GM19395 (cell line): ENCODE measurements around the gene PCDH9.

ENCODE experiments used
- ATAC-seq: cut with Tn5 transposase; IDR thresholded peaks from one replicate; pipeline ENCODE4 v1.9.1; 2021; ENCODE audit warnings: mild to moderate bottlenecking, moderate library complexity; ENCODE audit not compliant: unreplicated experiment

PCDH9 gene

DNA sequence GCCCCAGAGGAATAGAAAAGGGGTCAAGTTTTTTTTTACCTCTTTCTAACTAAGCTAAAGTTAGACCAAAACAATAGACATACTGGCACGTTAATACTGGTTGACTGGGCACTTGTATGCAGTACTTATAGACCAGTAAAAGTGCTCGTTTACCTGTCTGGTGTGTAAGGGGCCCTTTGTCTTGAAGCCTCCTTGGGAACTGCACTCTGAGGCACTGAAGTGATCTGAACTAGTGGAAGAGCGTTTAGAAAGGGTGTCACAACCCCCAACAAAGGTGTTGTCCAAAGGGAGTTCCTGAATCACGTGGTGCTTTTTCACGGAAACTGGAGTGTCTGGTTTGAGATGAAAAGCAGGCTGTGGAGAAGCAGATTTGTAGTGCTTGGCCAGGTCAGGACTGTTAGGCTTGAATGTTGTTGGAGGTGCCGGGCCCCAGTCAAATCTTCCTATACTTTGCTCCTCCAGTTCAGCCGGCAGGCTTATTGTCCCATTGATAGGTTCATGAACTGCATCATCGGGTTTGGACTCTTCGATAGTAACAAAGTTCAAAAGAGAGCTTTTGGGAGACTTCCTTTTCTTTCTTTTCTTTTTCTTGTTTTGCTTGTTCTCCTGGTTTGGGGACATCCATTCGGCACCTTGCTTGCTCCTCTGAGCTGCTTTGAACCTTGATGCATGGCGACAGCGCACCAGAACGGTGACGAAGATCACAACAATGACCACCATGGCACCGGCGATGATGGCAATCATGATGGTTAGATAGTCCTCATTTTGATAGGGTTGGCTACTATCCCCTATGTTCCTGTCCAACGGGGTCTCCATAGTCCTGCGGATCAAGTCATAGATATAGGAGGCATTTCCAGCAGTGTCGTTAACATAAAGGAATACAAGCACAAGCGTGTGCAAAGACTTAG is 4.6 kb downstream of the PCDH9 start:
- ATAC-seq = no peak

DNA sequence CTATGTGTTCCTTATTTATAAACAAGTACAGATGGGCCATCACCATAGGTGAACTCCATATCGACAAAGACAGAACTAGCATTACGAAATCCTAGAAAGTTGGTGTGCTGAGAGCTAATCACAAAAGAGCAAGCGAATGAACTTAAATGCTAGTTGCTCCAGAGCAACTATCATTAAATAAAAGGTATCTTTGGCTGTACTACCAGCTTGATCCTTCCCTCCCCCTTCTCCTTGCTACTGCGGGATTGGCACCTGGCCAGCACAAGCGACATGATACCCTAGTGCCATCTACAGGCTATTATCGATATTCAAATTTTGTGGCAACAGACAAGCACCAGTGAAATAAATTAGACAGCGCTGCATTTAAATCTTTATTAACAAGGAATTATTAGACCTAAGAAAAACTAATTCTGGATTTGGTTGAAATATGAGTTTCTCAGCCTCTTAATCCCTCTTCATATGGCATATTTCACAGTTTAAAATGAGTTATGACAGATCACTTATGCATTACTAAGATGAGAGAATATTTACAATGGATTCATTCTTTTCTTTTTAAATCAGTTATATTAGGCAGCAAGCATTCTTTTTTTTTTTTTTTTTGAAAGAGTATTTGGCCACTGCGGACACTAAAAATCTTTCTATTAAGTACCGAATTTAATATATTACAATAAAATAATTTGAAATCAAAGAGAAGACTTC is 5.8 kb downstream of the PCDH9 start:
- ATAC-seq = peak; percentile 71

DNA sequence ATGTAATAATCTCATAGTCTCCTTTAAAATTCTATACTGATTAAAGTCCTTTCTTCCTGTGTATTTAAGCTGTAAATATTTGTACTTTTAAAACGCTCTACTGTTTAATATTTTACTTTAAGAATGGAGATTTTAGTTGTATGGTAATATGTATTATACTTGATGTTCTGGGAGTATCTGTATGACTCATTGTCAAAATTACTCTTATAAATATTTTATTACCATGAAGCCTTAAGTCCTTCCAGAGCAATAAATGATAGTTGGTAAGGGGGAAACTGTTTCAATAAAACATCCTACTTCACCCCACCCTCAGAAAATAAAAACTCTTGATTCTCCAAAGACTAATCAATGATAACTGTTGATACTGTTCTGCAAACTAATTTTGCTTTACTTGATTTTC is 6.4 kb downstream of the PCDH9 start:
- no peak for ATAC-seq

DNA sequence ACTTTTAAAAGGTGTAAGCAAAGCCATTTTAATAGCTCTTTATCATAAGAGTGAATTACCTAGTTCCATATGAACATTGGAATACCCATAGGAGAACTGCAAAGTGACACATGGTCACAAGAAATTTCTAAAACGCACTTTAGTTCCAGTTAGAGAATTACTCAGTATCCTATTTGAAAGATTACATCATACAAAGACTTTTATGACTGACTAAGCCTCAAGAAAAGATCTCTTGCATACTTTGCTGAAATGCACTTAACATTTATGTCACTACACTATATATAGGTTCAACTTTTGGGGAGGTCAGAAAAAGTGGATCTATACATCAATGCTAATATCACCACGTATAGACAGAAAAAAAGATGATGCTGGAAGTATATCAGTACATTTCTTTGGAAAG is 7.1 kb downstream of the PCDH9 start:
- no peak for ATAC-seq

DNA sequence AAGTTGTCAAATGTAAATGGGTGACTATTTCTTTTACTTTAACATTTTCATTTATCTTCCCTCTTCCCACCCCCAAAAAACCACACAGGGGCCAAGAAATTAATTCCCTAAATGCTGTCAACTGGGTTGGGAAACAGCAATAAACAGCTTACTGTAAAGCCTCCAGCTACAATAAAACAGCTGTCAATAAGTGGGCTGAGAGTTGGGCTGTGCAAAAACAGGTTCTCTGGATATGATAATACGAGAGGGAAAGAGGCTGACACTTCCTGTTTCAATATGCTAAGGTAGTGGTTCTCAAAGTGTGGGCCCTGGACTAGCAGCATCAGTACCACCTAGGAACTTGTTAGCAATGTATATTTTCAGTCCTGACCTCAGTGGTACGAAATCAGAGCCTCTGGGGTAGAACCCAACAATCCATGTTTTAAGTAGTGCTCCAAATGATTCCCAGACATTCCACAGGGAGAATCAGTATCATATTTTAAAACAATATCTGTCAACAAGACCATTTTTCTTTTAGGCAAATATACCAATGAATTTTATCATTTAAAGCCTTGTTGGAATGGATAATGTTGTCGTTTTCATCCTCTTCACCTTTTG is 8.4 kb downstream of the PCDH9 start:
- ATAC-seq = peak; percentile 59

DNA sequence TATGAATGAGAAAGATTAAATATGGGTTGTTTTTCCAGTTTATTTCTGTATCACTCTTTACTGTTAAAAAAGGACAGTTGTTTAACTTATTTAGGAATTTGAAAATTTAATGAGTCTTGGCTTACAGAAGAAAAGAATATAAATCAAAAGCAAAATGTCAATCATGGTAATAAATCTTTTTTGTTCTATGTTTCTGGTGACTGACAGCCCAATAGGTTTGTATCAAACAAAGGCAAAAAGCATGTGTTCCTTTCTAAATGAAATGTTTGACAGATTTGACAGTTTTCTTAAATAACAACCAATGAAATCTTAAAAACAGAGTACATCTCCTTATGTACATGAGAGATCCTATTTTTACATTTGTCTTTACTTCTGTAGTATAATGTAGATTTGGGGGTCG is 11.0 kb downstream of the PCDH9 start:
- ATAC-seq = no peak

DNA sequence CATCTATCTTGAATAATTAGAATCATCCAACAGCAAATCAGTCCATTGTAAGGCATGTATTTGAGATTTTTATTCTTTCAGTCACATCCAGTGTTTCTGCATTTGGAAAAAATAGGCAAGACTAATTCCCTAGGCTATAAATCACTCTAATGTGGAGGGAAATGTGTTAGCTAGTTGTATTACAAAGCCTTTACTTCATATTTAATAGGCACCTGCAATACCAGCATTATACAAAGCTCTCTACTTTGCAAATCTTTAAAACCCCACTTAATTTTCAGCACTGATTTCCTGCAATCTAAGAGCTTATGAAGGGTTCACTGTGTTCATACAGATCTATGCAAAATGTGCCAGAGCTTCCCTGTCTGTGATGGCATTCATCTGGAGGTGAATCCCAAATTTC is 12.3 kb downstream of the PCDH9 start:
- no peak for ATAC-seq

DNA sequence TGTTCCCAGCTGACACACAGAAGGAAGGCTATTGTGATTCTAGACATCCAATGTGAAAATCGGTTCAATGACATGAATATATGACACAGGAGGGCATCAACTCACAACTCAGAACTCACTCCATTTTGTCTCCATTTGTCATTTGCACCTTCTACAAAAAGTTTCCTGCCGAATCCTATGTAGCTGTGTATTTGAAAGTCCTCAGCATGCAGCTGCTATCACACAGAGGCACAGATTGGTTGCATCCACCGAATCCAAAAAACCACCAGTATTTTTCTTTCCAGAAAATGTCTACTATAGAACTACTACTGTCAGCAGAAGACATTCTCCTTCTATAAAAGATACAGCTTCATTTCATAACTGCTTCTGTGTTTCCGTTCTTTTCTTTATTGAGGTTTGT is 13.3 kb downstream of the PCDH9 start:
- ATAC-seq = no peak

DNA sequence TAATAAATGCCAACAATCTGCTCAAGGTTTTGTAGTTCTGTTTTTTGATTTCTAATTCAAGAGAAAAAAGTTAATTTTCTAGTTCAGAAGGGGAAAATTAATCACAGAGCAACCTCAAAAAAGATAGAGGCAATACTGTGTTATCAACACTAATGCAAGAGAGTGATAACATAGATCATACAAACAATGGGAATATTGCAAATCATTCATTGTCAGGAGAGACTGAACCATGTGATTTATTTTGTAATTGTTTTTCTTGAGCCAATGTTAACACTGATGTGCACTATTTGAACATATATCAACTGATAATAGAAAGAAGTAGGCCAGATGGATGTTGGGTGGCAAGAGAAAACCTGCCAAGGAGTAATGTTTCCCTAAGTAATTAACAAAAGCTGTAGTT is 19.9 kb downstream of the PCDH9 start:
- ATAC-seq = no peak

DNA sequence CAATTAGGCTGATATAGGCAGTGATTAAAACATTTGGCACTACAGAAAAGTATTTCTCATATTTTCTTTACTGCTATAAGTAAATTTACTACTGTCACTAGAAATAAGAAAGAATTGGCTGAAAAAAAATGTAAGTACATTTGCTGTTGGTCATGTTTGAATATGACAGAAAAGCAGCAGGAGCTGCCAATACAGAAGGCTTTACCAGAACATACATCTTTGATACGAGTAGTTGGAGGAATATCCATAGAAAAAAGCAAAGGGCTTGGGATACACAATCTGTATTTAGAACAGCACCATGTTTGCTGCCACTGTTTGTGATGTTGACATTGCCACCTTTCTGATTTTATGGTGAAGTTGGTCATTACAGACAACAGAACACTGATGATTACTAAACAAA is 21.6 kb downstream of the PCDH9 start:
- ATAC-seq = no peak

DNA sequence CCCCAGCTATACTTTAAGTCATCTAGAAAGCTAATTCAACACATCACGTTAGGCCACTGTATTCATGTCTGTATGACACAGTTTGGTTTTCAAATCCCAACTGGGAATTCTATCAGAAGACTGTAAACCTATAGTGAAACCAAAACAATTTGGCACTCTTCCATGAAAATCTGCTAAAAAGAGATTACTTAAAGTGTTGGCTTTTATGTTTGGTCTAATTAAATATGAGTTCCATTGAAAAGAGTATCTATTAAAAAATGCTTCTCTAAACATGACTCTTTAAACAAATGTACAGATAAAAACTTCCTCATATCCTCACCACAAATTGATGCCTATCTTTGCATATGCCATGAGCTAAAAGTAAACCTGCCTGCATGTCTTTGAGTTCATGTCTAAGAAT is 25.4 kb downstream of the PCDH9 start:
- ATAC-seq = no peak

DNA sequence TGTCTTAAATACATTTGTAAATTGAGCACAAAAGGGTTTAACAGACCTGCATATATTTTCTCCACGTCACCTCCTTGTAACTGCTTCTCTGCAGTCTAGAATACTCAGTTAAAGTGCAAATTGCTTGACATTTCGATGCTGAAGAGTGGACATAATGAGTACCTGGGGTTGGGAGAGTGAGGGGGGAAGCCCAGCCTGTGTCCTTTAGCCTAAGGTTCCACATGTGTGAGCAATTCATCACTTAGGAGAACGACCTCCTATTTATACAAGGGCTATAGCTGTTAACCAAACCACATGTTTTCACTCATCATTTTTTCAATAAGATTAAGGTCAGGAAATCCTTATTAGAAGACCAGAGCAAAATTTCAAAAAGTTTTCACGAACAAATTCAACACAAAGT is 29.5 kb downstream of the PCDH9 start:
- no peak for ATAC-seq

DNA sequence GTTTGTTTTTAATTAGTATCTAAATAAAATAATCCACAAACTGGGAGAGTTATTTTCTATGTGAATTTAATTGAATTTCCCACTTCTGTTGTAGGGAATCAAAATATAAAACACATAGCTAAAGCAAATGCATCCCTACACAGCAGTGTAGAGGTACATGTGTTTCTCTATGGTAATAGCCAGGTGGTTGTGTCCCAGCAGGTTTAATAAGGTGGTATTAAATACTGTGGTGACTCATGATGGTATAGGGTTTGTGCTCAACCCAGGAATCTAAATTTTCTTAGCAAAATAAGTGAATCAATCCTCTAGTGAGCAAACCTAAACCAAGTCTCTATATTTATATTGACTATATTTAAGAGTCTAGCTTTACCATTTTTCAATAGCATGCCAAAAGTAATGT is 30.0 kb downstream of the PCDH9 start:
- no peak for ATAC-seq

DNA sequence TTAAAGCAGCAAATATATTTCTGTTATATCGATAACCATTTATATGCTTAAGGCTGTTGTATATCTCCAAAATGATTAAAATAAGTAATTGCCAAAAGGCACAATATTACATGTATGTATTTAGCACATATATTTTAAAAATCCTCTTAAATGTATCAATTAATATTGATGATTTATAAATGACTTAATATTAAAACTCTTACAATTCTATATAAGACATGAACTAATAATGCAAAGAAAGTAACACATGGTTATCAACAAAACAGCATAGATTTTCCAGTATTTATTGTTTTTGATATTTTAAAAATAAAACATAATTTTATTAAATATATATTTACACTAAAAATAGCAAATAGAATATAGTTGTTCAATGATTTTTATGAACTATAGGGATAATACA is 32.4 kb downstream of the PCDH9 start:
- ATAC-seq = no peak

DNA sequence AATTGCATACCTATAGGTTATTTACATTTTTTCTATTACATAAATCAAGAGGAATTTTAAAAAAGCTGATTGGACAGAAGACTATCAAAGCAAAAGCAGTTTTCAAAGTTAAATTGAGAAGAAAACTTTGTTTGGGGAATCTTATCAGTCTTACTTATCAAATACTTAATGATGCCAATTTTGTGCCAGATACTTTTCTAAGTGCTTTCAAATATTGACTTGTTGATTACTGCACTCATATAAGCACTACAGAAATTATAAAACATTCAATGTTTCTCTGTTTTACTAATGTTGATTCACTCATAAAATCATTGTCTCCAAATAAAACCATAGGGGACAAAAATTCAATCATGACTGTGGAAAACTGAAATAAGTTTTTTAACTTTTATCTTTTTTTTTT is 36.2 kb downstream of the PCDH9 start:
- no peak for ATAC-seq

DNA sequence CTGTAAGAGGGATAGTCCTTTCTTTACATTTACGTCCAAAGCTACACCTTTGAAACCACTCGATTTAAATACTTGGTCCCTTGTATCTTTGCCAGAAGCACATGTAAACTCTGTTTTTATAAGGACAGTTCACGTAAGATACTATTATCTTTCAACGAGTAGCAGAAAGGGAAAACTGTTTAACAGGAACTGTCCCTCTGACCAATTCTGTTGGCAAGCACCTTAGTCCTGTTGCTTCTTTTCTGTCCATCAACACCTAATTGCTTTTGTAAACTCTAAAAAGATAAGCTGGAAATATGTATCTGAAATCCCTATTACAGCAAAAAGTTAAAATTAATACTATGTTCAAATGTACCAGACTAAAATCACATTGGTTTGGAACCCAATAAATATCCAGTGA is 37.4 kb downstream of the PCDH9 start:
- no peak for ATAC-seq

DNA sequence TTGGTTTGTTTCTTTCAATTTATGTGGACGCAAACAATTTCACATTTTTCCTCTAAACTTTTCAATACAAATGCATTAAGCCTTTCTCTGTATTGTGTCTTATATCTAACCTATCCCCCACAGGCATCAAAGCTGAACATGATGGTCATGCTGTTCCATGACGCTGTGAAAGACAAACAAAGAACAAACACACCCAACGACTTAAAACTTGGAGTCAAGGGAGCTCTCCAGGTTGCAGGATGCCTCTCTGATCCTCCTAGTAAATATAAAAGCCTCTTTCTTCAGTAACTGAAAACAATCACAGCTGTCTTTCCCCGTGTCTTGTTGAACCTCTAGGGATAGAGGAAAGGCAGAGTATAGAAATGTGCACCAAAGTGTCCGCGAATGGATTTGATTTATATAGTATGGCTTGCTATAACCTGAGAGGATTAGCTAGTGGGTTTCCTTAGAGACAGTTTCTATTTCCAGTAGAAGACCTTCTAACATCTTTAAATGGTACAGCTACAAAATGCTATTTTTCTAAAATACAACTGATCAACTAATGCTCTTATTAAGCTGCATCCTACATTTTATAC is 43.1 kb downstream of the PCDH9 start:
- no peak for ATAC-seq

DNA sequence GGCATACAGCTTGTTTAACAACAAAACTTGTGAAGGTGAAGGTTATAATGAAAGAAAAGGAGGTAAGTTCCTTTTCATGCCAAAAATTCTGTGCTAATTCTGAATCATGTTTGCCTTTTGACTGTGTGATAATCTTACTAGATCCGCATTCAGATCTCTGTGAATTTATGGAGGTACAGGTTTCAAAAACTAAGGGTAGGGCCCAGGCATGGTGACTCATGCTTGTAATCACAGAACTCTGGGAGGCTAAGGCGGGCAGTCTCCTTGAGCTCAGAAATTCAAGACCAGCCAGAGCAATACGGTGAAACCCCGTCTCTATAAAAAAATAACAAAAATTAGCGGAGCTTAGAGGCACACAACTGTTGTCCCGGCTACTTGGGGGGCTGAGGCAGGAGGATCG is 45.9 kb downstream of the PCDH9 start:
- no peak for ATAC-seq

DNA sequence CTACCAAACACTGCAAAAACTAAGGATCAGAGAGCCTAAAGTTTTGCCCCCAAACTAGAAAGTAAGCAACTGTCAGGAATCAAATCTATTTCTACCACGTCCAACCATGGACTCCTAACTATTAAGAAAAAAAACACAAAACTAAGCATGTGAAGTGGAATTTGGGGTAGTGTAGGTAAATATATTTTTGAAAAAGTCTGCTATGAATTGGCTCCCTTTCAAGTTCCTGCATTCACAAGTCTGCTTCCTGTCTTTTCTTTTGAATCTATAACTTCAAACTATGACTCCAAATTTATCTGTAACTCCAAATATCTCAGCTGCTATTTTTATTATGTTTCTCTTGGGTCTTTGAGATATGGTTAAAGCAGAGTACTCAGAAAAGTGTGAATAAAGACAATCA is 47.0 kb downstream of the PCDH9 start:
- no peak for ATAC-seq

DNA sequence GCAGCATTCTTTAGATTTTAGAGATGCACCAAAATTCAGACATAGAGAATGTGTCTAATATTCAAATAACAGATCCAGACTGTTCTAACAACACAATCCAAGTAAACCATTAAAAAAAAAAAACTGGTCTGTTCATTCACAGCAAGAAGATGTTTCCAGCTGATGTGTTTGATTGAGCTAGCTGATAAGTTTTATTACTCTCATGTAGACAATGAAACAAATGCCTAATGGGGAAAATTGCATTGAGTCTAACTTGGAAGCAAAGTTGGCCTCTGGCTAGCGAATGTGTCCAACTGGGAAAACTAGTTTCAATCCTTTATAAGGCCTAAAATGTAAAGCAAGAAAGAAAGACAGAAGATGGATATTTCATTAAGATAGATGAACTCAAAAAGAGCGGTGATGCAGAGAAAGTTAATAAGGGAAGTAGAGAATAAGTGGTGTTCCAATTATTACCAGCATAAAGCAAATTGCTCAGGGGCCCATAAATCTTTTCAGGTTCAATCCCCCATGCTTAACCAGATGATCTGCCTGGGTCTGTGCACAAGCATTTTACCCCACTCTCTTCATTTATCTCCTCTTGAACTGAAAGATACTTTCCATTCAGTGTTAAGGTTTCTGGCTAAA is 54.2 kb downstream of the PCDH9 start:
- ATAC-seq = no peak

DNA sequence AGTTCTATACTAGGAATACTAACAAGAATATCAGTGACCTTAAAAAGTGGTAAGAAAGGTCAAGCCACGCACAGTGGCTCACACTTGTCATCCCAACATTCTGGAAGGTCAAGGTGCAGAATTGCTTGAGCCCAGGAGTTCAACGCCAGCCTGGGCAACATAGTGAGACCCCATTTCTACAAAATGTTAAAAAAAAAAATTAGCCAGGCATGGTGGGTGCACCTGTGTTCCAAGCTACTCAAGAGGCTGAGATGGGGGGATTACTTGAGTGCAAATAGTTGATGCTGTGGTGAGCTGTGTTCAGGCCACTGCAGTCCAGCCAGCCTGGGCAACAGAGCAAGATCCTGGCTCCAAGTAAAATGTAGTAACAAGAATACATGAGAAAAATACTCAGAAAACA is 61.8 kb downstream of the PCDH9 start:
- no peak for ATAC-seq
